Measurements from ENCODE around the gene FMO1. TPM values are rescaled to one million over a fixed set of nuclear protein-coding genes. Genes with fewer than 3 reads are reported as not detected.

Gene FMO1
- total and polyA plus RNA-seq, 2 donors (not counting 1 experiment from before 2014, with no cell fraction given): 0.48 TPM; not detected in 1

DNA sequence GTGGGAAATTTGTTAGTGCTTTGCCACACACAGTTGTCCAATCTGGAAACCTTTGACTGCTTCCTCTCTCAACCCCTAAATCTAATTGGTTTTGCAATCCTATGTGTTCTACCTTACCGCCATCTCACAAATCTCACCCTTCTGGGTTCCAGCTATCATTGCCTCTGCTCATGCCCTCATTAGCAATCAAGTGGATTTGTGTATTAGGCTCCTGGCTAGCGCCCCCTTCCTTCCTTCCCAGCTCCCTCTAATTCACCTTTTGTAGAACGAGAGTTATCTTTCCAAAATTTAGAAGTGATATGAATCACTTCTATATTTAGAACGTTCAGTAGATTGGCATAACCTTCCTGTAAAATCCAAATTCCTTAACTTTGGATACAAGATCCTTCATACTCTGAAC is 18.6 kb downstream of the FMO1 start:
- Histone ChIP-seq H3K9me3 (ENCODE audit: control extremely low read depth in 1 of 3, control insufficient read depth in 2 of 3, insufficient read depth in 1 of 3, low read length in 2 of 3) (peaks cover 0 to 2% (median 0%) of the 10 kb centered on the region in 3 donors), H3K9ac (ENCODE audit: low read length) (no peak overlapping the region), H3K4me3 (ENCODE audit: control extremely low read depth in 1 of 5, extremely low read depth in 1 of 5, insufficient read depth in 1 of 5, low read depth in 2 of 5, low read length in 4 of 5) (no peak overlapping the region), H3K36me3 (replicated peaks in 1 of 2; ENCODE audit: control extremely low read depth in 1 of 2, control insufficient read depth in 1 of 2, extremely low read depth in 1 of 2, insufficient read depth in 2 of 2, low read length in 1 of 2) (no peaks in the 10 kb centered on the region), H3K27ac (ENCODE audit: low read length in 2 of 2) (no peak overlapping the region), H2AFZ (ENCODE audit: insufficient read depth, low read depth, low read length, poor library complexity, severe bottlenecking) (no peak overlapping the region), H3K4me2 (replicated peaks; ENCODE audit: low read depth, low read length, poor library complexity, severe bottlenecking) (no peak overlapping the region), H3K79me2 (ENCODE audit: control insufficient read depth, insufficient read depth, low read length) (no peaks in the 10 kb centered on the region), H4K20me1 (ENCODE audit: control insufficient read depth, insufficient read depth, low read length, poor library complexity, severe bottlenecking) (no peaks in the 10 kb centered on the region), H3K4me1 (ENCODE audit: control insufficient read depth in 2 of 2, insufficient read depth in 2 of 2, low read length in 2 of 2) (no peaks in the 10 kb centered on the region), H3K27me3 (replicated peaks in 1 of 4; ENCODE audit: control extremely low read depth in 1 of 4, control insufficient read depth in 3 of 4, insufficient read depth in 4 of 4, low read length in 3 of 4) (no peaks in the 10 kb centered on the region)
- no peak for DNase-seq
- no peaks in the 10 kb centered on the region for H3K4me1 Mint-ChIP-seq
- ChIA-PET CTCF (no interaction called here), POLR2A (no interaction called here)
- TF ChIP-seq, protein P1, sequence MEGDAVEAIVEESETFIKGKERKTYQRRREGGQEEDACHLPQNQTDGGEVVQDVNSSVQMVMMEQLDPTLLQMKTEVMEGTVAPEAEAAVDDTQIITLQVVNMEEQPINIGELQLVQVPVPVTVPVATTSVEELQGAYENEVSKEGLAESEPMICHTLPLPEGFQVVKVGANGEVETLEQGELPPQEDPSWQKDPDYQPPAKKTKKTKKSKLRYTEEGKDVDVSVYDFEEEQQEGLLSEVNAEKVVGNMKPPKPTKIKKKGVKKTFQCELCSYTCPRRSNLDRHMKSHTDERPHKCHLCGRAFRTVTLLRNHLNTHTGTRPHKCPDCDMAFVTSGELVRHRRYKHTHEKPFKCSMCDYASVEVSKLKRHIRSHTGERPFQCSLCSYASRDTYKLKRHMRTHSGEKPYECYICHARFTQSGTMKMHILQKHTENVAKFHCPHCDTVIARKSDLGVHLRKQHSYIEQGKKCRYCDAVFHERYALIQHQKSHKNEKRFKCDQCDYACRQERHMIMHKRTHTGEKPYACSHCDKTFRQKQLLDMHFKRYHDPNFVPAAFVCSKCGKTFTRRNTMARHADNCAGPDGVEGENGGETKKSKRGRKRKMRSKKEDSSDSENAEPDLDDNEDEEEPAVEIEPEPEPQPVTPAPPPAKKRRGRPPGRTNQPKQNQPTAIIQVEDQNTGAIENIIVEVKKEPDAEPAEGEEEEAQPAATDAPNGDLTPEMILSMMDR (IDR thresholded peaks at IDR 0.05): no peak
- TF ChIP-seq EZH2 (IDR thresholded peaks at IDR 0.05; ENCODE audit: borderline replicate concordance, insufficient read depth, low read depth, low read length, poor library complexity, severe bottlenecking): no peak
- H3K9me3 Mint-ChIP-seq (ENCODE audit: insufficient read depth): no peaks in the 10 kb centered on the region
- H3K27me3 Mint-ChIP-seq: peaks cover 16% of the 10 kb centered on the region
- H3K27ac Mint-ChIP-seq: no peak overlapping the region
- intact Hi-C loops (cut with micrococcal nuclease): no loop called here
- H3K4me3 Mint-ChIP-seq: no peak overlapping the region
- no peak for ATAC-seq (ENCODE audit: low read depth)
- WGBS (ENCODE audit: insufficient coverage): 100% methylated on average over 1 of the region's 4 CpGs

GRCh38 chr1:171267391-171267790 is 19.1 kb downstream of the FMO1 start:
- CTCF ChIA-PET: no interaction called here
- intact Hi-C loops (cut with micrococcal nuclease): no loop called here
- Histone ChIP-seq H3K4me1 (ENCODE audit: control insufficient read depth in 2 of 2, insufficient read depth in 2 of 2, low read length in 2 of 2) (no peaks in the 10 kb centered on the region), H3K9ac (ENCODE audit: low read length) (no peak overlapping the region), H2AFZ (ENCODE audit: insufficient read depth, low read depth, low read length, poor library complexity, severe bottlenecking) (no peak overlapping the region), H3K9me3 (ENCODE audit: control extremely low read depth in 1 of 3, control insufficient read depth in 2 of 3, insufficient read depth in 1 of 3, low read length in 2 of 3) (peaks cover 0 to 7% (median 0%) of the 10 kb centered on the region in 3 donors), H3K36me3 (replicated peaks in 1 of 2; ENCODE audit: control extremely low read depth in 1 of 2, control insufficient read depth in 1 of 2, extremely low read depth in 1 of 2, insufficient read depth in 2 of 2, low read length in 1 of 2) (no peaks in the 10 kb centered on the region), H3K4me3 (ENCODE audit: control extremely low read depth in 1 of 5, extremely low read depth in 1 of 5, insufficient read depth in 1 of 5, low read depth in 2 of 5, low read length in 4 of 5) (no peak overlapping the region), H3K27ac (ENCODE audit: low read length in 2 of 2) (no peak overlapping the region), H3K4me2 (replicated peaks; ENCODE audit: low read depth, low read length, poor library complexity, severe bottlenecking) (no peak overlapping the region), H3K27me3 (replicated peaks in 1 of 4; ENCODE audit: control extremely low read depth in 1 of 4, control insufficient read depth in 3 of 4, insufficient read depth in 4 of 4, low read length in 3 of 4) (no peaks in the 10 kb centered on the region), H3K79me2 (ENCODE audit: control insufficient read depth, insufficient read depth, low read length) (no peaks in the 10 kb centered on the region), H4K20me1 (ENCODE audit: control insufficient read depth, insufficient read depth, low read length, poor library complexity, severe bottlenecking) (no peaks in the 10 kb centered on the region)
- DNase-seq (no peak), ATAC-seq (ENCODE audit: low read depth) (no peak)
- H3K9me3 Mint-ChIP-seq (ENCODE audit: insufficient read depth): no peaks in the 10 kb centered on the region
- H3K27ac Mint-ChIP-seq: no peak overlapping the region
- peaks cover 16% of the 10 kb centered on the region for H3K27me3 Mint-ChIP-seq
- POLR2A ChIA-PET: no interaction called here
- TF ChIP-seq EZH2 (IDR thresholded peaks at IDR 0.05; ENCODE audit: borderline replicate concordance, insufficient read depth, low read depth, low read length, poor library complexity, severe bottlenecking): no peak
- TF ChIP-seq, protein P1 (IDR thresholded peaks at IDR 0.05): no peak
- H3K4me3 Mint-ChIP-seq: no peak overlapping the region
- no peaks in the 10 kb centered on the region for H3K4me1 Mint-ChIP-seq
- 67% methylated on average over 1 of the region's 1 CpG for WGBS (ENCODE audit: insufficient coverage)

All from B cell (primary cell).